ENCODE measurements around the gene CDHR2. TPM values are rescaled to one million over a fixed set of nuclear protein-coding genes. Genes with fewer than 3 reads are reported as not detected.
"Not testable (repeated sequence)": the region's sequence is repeated elsewhere in the genome, so short reads cannot be mapped to it uniquely, and the experiment has no call there.

Gene CDHR2
- total RNA-seq, 1 donor from 2014 or later, result 0.20 TPM

DNA sequence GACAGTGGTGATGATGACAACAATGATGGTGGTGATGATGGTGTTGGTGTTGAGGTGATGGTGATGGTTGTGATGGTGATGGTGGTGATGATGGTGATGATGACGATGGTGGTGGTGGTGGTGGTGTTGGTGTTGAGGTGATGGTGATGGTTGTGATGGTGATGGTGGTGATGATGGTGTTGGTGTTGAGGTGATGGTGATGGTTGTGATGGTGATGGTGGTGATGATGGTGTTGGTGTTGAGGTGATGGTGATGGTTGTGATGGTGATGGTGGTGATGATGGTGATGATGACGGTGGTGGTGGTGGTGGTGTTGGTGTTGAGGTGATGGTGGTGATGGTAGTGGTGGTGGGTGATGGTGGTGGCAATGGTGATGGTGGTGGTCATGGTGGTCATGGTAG lies 42.5 kb downstream of the CDHR2 start:
- DNase-seq; intact Hi-C loops (cut with micrococcal nuclease); ATAC-seq: not testable (repeated sequence)

DNA sequence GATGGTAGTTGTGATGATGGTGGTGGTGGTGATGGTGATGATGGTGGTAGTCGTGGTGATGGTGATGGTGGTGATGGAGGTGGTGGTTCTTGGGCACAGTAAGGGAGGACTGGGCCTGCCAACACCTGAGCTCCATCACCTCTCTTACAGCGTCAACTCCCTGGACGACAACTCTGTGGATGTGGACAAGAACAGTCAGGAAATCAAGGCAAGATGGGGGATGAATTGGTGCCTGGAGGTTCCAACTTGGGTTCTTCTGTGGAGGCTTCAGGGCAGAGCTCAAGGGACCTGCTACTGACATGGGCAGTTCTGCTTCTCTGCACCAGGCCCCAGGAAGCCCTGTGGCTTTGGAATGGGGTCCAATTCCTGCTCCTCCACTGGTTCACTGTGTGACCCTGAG lies 43.4 kb downstream of the CDHR2 start:
- no peak for DNase-seq
- ATAC-seq, result no peak
- intact Hi-C loops (cut with micrococcal nuclease), result no loop called here

DNA sequence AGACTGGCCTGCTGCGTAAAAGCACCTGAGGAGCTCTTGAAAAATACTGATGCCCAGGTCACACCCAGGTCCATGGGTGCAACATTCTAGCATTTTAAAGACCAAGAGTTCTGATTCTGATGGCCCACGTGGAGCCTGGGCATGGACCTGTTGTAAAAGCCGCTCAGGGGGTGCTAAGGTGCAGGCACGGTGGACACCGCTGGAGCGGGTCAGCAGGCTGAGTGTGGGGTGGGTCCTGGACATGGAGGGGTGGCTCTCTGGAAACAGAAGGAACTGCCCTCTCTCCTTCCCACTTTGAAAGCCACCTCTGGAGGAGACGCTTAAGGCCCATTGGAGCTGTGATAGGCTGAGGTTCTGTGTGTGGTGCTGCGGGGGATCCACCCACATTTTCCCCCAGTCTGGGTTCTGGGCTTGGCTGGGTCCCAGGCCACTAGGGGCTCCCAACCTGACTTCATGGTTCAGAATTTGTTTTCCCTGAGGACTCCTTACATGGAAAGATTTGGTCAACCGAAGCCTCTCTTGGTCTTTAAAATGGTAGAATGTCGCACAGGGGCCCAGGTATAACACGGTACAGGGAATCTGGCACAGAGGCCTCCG lies 44.2 kb downstream of the CDHR2 start:
- ATAC-seq, result no peak
- intact Hi-C loops (cut with micrococcal nuclease), result no loop called here
- no peak for DNase-seq

DNA sequence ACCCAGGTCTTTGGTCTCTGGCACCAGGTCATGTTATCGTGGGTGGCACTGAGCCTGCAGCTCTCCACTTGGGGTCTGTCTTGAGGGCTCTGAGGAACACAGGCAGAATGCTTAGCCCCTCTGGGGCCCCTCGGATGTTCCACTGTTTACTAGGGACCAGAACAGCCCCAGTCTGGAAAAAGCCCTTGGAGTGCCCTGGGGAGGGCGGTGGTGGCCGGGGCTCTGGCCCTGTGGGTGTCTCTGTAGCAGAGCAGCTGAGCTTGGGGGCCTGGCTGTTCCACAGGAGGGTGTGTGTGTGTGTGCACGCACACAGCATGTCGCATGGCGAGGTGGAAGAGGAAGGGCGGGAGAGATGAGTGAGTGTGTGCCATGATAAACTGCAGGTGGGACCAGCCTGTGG lies 45.4 kb downstream of the CDHR2 start:
- ATAC-seq (no peak), DNase-seq (no peak)
- intact Hi-C loops (cut with micrococcal nuclease), result no loop called here

DNA sequence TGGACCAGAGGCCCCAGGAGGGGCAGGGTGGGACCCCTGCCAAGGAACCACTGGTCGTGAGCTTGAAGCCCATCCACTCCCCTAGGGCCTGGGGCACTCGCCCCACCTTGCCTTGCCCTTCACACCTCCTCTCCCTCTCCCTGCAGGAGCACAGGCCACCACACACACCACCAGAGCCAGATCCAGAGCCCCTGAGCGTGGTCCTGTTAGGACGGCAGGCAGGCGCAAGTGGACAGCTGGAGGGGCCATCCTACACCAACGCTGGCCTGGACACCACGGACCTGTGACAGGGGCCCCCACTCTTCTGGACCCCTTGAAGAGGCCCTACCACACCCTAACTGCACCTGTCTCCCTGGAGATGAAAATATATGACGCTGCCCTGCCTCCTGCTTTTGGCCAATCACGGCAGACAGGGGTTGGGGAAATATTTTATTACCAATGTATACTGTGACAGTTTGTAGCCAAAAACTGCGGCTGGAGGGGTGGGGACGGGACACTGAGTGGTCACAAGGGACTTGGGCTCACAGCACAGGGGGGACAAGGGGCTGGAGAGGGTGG lies 46.3 kb downstream of the CDHR2 start:
- intact Hi-C loops (cut with micrococcal nuclease), result no loop called here
- DNase-seq (no peak), ATAC-seq (no peak)

DNA sequence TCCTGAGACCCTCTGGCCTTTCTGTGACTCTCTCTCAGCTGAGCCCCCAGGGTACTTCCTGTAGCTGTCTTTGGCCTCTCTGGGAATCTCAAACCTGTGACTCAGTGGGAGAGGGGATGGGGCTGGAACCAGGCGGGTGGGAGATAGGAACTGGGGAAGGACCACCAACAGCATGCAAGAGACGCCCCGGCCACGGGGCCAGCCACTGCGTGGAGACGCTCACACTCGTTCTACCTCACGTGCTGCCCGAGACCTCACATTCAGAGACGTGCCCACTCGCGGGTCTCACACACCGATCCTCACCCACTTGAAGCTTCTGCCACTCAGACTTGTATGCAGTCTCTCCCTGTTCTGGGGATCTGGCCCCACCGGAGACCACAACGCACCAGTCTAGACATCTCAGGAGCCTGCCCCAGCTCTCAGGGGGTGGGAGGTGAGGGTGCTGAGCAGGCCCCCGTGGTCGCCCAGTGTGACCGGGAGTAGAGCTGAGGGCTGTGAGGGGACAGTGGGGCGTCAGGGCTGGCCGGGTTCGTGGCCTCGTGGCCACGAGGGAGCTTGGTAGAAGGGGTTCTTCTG lies 47.0 kb downstream of the CDHR2 start:
- ATAC-seq (no peak), DNase-seq (no peak)
- intact Hi-C loops (cut with micrococcal nuclease), result no loop called here

DNA sequence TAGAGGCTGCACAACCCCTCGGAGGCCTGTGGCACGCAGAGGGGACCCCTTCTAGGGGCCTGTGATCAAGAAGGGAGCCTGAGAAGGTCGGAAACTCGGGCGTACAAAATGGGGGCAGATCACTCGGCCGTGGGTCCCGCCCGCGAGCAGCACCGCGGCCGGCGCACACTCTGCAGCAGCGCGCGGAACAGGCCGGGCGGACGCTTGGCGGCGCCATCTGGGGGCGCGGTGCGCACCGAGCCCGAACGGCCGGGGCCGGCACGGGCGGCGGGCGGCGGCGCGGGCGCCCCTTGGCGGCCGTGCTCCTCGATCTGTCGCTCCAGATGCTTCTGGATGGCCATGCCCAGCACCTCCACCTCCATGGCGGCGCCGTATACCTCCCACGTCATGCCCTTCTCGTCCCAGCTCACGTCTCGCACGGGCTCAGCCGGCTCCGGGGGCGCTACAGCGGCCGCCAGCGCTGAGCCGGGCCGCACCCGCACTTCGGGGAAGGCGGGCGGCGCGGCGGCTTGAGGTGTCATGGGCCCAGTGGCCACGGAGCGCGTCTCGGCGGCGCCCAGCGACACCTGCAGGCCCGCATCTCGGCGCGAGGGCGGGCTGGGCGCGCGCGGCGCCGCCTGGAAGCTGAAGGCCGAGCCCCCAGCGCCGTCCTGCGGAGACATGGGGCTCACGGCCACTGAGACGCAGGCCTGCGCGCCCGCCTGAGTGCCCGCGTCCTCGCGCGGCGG lies 47.7 kb downstream of the CDHR2 start:
- DNase-seq (peak; percentile 66), ATAC-seq (peak; percentile 92)
- intact Hi-C loops (cut with micrococcal nuclease), result no loop called here

DNA sequence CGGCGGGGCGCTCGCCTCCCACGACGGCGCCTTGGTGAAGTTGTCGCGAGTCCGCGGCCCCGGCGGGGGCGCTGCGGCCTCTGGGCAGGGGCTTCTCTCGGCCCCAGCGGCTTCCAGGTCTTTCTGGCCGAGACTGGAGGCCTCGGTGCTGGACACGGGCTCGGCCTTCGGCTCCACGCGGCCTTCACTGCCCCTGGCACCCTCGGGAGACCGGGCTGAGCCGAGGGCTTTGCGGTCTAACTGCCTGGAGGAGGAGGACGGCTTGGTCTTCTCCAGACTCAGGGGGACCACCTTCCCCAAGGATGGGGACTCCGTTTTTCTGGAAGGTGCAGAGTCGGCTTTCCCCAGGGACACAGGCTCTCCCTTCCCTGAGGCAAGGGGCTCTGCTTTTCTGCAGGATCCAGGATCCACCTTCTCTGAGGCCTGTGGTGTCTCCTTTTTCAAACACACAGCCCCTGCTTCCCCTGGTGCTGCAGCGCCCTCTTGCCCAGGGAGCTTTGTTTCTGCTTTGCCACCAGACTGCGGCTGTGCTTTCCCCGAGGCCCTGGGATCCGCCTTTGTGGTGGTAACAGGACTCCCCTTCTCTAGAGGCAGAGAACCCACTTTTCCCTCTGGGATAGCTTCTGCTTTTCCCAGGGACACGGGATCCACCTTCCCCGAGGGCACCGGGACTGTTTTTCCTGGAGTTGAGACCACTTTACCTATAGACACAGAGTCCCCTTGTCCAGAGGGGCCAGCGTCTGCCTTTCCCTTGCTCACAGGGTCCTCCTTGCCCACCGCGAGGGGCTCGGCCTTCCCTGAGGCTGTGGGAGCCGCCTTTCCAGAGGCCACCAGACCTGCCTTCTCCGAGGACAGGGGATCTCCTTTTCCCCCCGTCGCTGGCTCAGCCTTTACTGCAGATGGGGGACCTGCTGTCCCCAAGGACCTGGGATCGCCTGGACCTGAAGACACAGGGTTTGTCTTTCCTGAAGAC lies 48.6 kb downstream of the CDHR2 start:
- intact Hi-C loops (cut with micrococcal nuclease), result no loop called here
- DNase-seq, result no peak
- no peak for ATAC-seq

DNA sequence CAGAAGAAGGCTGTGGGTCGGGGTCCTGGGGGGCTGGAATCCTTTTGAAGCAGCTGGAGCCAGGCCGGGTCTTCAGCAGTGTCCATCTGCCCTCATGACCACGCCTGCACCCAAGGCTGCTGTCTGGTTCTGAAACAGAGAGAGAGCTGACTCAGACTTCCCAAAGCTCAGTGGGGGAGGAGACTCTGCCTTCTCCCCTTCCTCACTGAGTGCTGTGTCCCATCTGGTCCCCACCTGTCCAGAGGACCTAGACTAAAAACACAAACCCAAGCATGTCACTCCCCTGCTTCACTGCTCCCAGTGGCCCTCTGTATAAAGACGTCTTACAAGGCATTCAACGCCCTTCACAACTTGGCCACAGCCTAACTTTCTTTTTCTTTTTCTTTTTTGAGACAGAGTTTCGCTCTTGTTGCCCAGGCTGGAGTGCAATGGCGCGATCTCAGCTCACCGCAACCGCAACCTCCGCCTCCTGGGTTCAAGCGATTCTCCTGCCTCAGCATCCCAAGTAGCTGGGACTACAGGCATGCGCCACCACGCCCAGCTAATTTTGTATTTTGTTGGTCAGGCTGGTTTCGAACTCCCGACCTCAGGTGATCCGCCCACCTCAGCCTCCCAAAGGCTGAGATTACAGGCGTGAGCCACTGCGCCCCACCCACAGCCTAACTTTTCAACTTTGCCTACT lies 50.7 kb downstream of the CDHR2 start:
- ATAC-seq; DNase-seq; intact Hi-C loops (cut with micrococcal nuclease): not testable (repeated sequence)

DNA sequence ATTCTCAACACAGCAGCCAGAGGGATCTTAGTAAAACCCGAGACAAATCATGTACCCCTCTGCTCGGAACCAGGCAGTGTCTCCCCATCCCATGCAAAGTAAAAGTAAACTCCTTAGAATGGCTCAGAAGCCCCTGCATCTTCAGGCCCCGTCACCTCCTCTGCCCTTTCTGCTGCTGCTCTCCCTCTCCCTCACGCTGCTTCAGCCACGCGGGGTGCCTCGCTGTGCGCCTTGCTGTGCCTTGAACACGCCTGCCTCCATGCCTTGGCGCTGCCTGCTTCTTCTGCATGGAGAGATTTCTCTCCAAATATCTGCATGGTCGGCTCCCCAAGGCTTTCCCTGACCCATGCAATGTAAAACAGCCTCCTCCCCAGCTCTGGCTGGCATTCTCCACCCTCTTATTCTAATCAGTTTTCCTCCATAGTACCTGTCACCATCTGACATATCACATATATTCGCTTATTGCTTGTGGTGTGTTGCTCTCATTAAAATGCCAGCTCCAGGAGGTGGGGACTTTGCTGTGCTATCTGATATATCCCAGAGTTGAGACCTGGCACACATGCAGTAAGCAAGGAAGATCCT lies 52.9 kb downstream of the CDHR2 start:
- intact Hi-C loops (cut with micrococcal nuclease), result no loop called here
- DNase-seq, result no peak

DNA sequence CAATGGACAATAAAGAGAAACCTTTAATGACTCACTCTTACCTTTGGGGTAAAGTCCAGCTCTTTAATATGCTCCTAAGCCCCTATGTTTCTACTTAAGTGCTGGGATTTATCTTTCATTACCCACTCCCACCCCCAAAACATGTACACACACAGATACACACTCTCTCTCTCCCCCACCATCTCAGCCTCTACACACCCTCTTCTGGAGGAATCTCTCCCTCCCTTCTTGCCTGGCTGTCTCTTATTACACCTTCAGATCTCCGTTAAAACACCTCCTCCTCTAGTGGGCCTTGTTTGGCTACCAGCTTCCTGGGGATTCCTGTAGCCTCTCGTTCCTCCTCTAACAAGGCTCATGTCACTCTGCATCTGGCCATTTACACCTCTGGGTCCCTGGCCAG lies 53.9 kb downstream of the CDHR2 start:
- intact Hi-C loops (cut with micrococcal nuclease), result no loop called here
- no peak for DNase-seq
- no peak for ATAC-seq

More for the DNA sequence above, 52.9 kb downstream of the CDHR2 start:
- ATAC-seq, result no peak

DNA sequence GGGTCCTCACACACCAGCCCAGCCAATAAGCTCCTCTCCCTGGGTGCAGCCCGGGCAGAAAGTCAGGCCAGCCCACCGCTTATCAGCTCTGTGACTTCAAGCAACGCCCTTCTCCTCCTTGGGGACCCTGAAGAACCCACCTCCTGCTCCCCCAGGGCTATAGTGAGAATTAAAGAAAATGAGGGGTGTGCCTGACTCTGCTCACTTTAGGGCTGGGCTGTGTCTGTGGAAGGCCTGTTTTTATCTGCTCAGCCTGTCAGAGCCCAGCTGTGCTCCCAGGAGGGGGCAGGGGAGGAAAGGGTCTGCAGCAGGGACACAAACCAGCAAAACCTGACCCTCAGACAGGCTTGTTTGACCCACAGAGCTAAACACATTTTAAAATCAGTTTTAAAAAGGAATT lies 56.9 kb downstream of the CDHR2 start:
- ATAC-seq (no peak), DNase-seq (no peak)
- intact Hi-C loops (cut with micrococcal nuclease), result no loop called here

DNA sequence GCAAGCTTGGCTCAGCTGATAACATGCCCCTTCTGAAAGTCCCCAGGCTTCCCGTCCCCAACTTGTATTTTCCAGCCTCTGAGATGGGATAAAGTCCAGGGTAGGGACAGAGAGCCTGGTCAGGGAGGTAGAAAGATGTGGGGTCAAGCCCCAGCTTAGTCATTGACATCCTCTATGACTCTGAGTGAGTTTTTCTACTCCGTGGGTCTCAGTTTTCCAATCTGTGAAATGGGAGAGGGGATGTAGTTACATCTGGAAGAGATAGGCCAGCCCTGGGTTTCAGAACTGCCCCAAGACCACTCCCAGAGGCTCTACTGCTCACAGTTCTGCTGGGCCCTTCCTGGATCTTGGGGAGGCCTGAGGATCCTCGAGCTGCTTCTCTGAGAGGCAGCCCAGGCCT lies 57.7 kb downstream of the CDHR2 start:
- DNase-seq, result no peak
- intact Hi-C loops (cut with micrococcal nuclease), result no loop called here
- ATAC-seq, result no peak

DNA sequence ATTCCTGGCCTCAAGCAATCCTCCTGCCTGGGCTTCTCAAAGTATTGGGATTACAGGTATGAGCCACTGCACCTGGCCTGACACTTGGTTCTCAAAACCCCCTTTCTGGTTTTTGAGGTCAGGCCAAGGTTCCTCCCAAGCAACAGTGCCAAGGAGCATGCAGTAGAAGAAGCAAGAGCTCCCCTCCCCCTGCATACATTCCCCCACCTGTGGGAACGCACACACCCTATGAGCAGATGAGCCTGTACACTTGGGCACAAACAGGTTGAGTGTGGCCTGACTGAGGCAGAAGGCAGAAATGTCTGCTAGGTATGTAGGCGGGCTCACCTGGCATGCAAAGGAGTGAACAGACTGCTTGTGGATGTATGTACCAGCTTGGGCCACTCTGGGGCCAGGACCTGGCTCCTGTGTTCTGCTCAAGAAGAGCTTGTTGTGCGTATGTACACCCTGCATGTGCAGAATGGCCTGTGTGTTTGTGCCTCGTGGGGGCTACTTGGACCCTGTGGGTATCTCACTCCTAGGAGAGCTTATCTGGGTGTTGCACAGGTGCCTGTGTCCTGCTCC lies 59.1 kb downstream of the CDHR2 start:
- no peak for DNase-seq
- intact Hi-C loops (cut with micrococcal nuclease), result no loop called here
- no peak for ATAC-seq

DNA sequence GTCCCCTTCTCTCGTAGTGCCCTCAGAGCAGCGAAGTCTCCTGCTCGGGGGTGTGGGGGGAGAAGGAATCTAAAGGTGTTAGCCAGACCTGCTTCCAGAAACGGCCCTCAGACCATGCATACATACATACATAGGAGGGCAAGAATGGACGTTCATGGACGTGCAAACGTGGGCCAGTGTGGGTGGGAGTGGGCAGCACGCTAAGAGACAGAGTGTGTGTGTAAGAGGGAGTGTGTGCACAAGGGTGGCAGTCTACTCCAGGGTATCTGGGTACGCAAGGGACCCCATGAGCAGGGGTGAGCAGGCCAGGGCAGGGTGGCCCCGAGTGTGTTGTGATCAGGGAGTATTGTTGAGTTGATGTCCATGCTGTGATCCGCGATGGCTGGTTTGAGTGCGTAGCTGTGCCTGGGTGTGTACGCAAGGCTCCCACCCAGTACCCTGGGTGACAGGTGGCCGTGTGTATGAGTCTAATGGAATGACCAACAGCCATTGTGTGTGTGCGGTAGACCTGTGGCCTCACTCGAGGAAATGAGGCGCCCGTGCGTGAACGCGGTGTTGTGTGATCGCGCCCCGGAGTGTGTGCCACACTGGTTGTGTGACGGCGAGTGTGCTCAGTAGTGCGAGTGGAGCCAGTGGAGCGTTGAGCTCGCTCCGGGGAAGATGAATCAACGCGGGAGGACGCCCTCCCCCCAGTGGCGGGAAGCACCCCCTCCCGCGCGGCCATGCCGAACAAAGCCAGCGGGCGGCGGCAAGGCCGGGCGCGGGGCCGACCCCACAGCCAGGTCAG lies 60.0 kb downstream of the CDHR2 start:
- intact Hi-C loops (cut with micrococcal nuclease), result no loop called here
- no peak for ATAC-seq
- no peak for DNase-seq

DNA sequence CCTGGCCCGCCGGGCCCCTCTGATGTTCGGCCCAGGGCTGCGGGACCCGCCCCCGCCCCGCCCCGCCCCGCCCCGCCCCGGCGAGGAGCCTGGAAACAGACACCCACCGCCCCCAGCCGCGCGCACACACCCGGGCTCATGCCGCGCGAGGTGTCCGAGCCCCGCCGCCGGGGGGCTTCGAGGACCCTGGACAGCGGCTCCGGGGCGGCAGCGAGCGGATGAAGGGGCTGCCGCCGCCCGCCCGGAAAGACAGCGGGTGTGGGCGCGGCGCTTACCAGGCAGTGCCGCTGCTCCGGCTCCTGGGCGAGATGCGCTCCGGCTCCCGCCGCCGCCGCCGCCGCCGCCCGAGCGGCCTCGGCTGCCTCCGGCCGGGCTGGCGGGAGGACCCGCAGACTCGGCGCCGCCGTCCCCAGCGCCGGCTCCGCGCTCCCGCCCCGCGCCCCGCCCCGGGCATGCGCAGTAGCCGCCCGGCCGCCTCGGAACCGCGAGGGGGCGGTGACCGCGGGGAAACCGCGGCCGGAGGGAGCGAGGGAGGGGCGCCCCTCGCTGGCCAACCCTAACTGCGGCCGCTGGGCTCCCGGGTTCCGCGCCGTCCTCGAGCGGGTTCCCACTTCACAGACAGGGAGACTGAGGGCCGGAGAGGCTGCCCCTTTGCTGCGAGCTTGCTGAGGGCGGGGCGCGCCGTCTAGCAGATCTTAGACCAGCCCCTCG lies 60.7 kb downstream of the CDHR2 start, which contains the start of gene GPRIN1:
TSS of gene GPRIN1 (minus strand) at position 433 of the 711 bp plus-strand sequence. CDS start 10,322 bp downstream, outside the sequence.
- peak; percentile 72 for DNase-seq
- intact Hi-C loops (cut with micrococcal nuclease), result no loop called here
- ATAC-seq, result peak; percentile 91

DNA sequence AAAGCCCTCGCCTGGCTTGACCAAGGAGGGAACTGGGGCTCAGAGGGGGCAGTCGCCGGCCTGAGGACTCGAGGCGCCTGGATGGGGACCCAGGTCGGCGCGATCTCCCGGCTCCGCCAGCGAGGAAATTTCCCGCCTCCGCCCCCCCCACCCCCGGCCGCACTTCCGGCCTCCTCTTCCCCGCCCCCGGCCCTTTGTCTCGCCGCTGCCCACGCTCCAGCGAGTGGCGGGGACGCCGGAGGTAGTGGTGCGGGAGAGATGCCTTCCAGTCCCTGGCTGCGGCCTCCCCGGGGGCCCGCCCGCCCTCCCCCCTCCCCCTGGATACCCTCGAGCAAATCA lies 61.3 kb downstream of the CDHR2 start:
- no peak for ATAC-seq
- no peak for DNase-seq
- intact Hi-C loops (cut with micrococcal nuclease), result no loop called here

All from left ventricle myocardium superior (tissue), 1 donor.